NCI-H2196 (cell line): Measurements from ENCODE around the gene SNAPC2.
A peak's percentile ranks its signal among the peaks of the same experiment; 100 is the strongest.
"Not testable (repeated sequence)": the region's sequence is repeated elsewhere in the genome, so short reads cannot be mapped to it uniquely, and the experiment has no call there.

Source experiments
- DNase-seq: peaks from one replicate; lab custom pipeline; 2025; ENCODE audit not compliant: unreplicated experiment; lab: John Stamatoyannopoulos, UW

SNAPC2 gene

GRCh38 chr19:7921302-7921966, 1.3 kb downstream of the SNAPC2 start:
- peak; percentile 58 for DNase-seq

- no peak for DNase-seq
Observed at GRCh38 chr19:7921967-7922835, 2.1 kb downstream of the SNAPC2 start.

DNA sequence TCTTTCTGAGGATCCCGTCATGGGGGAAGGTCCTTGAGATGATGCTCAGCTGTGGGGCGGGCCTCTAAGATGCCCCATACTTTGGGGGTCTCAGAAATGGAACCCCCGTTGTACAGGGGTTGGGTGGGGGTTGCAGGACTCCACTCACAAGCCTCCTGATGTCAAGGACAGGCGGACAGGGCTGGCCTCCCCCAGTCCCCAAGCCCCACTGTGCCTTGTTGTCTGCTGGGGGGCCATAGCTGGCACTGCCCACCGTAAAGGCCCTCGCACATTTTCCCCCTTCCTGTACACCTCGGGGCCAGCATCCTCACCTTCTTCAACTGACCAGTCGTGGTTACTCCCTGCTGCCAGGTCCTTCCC, 2.7 kb downstream of the SNAPC2 start:
- no peak for DNase-seq

- DNase-seq: no peak
Observed at GRCh38 chr19:7923295-7924191, 3.4 kb downstream of the SNAPC2 start.

GRCh38 chr19:7924241-7924640, 4.1 kb downstream of the SNAPC2 start:
- DNase-seq: no peak

DNA sequence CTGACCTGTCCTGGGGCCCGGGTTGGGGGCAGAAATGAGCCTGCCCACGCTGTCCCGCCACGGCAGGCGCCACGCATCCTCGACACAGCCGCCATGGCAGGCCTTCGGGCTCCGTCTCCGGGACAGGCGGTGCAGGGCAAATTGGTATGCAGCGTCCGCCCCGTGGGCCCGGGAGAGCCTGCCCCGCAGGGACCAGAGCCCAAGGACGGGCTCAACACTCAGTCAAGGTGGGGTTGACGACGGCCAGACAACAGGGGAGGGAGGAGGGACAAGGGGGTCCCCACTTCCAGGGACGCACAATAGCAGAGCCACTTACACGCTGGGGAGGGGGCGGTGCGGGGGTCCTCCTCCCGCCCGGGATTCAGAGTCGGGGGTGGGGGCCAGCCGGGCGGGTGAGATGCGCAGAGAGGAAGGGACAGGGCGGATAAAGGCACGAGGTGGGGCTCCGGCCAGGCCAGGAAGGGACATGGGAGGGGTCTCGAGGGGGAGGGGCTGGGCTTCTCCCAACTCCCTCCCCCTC, 4.6 kb downstream of the SNAPC2 start:
- DNase-seq: no peak

DNA sequence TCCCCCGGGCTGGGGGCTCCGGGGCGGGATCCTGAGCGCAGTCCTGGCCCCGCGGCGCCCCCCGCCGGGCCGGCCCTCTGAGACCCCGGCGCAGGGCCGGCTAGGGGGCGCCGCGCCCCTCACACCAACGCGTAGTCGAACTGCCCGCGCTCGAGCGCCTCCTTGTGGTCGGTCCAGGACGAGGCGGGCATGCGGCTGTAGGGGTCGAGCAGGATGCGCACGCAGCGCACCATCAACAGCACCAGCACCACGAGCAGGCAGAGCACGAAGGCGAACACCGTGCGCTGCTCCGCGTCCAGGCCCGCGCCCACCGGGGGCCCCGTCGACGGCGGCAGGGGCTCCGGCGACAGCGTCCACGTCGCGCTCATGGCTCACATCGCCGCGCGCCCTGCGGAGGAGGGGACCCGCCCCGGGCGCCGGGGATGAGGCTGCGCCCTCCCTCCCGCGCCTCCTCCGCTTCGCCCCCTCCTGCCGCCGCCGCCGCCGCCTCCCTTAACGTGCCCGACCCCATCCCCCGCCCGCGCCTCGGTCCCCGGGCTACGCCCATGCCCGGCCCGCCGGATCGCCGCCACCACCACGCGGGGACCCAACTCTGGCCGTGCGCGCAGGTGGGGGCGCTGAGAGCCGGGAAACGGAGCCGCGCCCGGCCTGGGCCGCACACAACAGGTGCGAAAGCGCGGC, 5.2 kb downstream of the SNAPC2 start:
- DNase-seq: peak; percentile 85

DNA sequence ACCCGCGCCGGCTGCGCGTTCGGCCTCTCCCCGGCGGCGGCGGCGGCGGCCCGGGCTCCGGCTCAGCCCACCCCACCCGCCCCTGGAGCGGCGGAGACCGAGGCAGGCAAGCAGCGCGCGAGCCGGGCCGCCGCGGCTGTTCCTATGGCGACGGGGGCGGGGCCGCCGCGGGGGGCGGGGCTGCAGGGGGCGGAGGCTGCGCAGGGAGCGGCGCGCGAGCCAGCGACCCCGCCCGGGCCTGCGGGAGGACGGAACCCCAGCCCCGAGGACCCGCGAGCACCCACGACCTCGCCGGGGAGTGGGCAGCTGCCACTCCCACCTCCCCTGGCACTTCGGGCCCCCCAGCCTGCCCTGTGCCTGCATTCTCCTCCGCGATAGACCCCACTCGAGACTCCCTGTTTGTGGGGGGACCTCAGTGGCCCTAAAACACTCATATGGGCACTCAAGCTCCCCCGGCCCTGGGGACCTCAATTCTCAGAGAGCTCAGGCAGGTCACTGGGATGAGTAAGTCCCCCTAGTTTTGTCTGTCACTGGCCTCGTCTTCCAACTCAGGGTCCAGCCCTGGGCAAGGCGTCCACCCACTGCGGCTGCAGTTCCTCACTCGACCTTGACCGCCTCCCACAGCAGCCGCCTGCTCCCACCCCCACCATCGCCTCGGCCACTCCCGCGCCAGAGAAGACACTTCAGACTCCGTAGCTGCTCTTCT, 6.0 kb downstream of the SNAPC2 start, which contains the start of gene CTXN1:
CTXN1 (minus strand) TSS at position 115 of the 706 bp plus-strand sequence. CDS start 597 bp downstream, outside the sequence.
- peak; percentile 65 for DNase-seq

DNA sequence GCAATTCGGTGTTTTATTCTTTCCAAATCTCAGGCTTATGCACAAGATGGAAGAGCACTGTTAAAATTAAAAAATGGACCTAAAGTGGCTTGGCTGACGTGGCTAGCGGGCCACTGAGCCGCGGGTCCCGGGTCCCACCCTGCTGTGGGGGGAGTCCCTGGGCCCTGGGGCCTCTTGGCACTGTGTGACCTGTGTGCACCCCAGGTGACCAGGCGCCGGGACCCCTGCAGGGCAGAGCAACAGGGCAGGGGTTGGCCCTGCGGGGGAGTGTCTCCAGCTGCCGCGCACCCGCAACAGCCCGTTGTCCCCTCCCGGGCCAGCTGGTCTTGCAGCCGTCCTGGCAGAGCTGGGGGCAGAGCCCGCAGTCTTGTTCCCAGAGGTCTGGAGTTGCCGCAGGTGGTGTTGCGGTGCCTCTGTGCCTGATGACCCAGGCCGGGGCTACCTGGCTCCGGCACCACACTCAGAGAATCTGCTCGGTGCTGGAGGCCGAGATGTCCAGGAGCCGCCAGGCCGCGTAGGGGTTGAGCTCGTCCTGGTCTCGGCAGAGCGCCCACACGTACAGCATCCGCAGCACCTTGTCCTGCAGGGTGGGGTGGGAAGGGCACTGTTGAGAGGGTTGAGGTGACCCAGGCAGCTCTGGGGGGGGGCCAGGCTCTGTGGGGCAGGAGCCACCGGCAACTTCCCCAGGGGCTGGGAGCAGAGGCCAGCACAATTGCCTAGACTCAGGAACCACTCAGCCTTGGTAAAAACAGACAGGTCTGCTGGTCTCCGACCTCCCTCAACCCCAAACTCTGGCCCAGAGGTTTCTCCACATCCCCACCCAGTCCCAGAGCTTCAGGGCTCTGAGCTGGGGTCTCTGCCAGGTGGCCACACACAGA, 6.8 kb downstream of the SNAPC2 start:
- DNase-seq: no peak

- DNase-seq: no peak
Observed at GRCh38 chr19:7927605-7928333, 7.6 kb downstream of the SNAPC2 start.

DNA sequence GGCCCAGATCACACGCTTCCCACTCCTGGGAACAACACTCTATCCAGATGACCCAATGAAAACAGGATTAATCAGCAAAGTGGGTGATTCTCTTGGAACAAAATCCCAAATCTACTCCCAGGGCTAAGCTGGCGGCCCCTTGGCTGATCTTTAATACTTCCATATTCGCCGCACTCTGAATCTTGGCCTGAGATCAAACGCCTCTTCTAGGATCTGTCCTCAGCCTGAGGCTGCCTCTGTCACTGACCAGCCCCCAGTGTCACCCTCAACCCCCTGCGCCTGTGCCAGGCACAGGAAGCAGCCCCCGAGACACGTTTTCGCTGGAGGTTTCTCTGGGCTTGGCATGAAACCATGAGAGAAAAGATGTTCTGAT, 8.2 kb downstream of the SNAPC2 start:
- no peak for DNase-seq

DNA sequence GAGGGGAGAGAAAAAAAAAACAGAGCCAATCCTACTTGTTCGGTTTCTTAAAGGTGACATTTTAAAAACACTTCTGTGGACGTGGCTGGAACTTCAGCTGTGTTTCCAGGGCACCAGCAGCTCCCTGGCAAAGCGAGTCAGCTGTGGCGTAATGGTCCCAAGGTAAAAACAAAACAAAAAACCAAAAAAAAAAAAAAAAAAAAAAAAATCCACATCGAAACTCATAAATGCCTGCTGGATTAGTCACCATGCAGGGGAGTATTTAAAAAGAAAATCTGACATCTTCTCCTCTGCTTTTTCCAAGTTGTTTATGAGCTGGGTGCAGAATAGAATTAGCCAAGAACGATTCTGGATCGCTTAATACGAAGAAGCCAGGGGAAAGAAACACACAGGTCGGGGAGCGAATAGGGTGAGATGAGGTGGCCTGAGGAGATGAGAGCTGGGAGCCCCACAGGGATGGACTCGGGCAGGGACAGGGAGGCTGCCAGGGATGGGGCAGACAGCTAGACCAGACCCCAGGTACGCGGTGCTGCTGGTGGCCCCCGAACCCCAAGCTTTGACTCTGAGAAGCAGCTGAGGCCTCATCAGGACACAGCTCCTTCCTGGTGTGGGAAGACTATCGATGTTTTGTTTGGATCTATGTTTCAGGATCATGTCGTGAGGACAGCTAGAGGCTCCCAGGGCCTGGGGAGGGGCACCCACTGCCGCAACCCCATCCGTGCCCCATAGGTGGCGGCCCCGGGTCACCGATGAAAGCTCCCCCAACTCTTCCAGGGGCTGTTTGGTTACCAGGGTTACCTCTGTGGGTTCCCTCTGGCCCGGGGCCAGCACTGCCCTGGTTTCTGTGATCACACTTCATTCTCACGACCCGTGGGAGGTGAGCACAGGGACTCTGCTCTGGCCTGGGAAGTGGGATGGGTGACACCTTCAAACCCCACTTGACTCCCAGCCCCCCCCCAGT, 8.9 kb downstream of the SNAPC2 start:
- peak; percentile 57 for DNase-seq

- DNase-seq: not testable (repeated sequence)
Observed at GRCh38 chr19:7930030-7930429, 9.9 kb downstream of the SNAPC2 start.

GRCh38 chr19:7930765-7931164, 10.6 kb downstream of the SNAPC2 start:
- DNase-seq: no peak

GRCh38 chr19:7931221-7932061, 11.3 kb downstream of the SNAPC2 start:
- DNase-seq: no peak

- DNase-seq: no peak
Observed at GRCh38 chr19:7932276-7932929, 12.3 kb downstream of the SNAPC2 start.
